ENCODE measurements around the gene ZNF326. TPM values are rescaled to one million over a fixed set of nuclear protein-coding genes. Genes with fewer than 3 reads are reported as not detected.
"Not testable (repeated sequence)": the region's sequence is repeated elsewhere in the genome, so short reads cannot be mapped to it uniquely, and the experiment has no call there.

The ZNF326 gene
- total and polyA plus RNA-seq, 12 donors = 4.1 to 28.3 (median 15.2) TPM

- no peak for TF ChIP-seq POLR2A (IDR thresholded peaks at IDR 0.05)
- TF ChIP-seq, protein P1, sequence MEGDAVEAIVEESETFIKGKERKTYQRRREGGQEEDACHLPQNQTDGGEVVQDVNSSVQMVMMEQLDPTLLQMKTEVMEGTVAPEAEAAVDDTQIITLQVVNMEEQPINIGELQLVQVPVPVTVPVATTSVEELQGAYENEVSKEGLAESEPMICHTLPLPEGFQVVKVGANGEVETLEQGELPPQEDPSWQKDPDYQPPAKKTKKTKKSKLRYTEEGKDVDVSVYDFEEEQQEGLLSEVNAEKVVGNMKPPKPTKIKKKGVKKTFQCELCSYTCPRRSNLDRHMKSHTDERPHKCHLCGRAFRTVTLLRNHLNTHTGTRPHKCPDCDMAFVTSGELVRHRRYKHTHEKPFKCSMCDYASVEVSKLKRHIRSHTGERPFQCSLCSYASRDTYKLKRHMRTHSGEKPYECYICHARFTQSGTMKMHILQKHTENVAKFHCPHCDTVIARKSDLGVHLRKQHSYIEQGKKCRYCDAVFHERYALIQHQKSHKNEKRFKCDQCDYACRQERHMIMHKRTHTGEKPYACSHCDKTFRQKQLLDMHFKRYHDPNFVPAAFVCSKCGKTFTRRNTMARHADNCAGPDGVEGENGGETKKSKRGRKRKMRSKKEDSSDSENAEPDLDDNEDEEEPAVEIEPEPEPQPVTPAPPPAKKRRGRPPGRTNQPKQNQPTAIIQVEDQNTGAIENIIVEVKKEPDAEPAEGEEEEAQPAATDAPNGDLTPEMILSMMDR (IDR thresholded peaks at IDR 0.05) = peak in 4 of 6 experiments; percentile 19 to 38 (median 35)
- Histone ChIP-seq H3K9me3 (replicated peaks in 1 of 3) (no peaks in the 10 kb centered on the region), H3K27ac (no peak overlapping the region), H3K4me1 (replicated peaks in 1 of 2) (no peaks in the 10 kb centered on the region), H3K27me3 (peaks cover 8% of the 10 kb centered on the region), H3K36me3 (replicated peaks in 1 of 2) (no peaks in the 10 kb centered on the region), H3K4me3 (no peak overlapping the region)
- intact Hi-C loops (cut with DNase I) = no loop called here
- 22 to 41% (median 33%) methylated on average over 2 of the region's 2 CpGs for WGBS, 4 donors
- DNase-seq = no peak
Measured at GRCh38 chr1:90045853-90046563, 51.1 kb downstream of the ZNF326 start.

DNA sequence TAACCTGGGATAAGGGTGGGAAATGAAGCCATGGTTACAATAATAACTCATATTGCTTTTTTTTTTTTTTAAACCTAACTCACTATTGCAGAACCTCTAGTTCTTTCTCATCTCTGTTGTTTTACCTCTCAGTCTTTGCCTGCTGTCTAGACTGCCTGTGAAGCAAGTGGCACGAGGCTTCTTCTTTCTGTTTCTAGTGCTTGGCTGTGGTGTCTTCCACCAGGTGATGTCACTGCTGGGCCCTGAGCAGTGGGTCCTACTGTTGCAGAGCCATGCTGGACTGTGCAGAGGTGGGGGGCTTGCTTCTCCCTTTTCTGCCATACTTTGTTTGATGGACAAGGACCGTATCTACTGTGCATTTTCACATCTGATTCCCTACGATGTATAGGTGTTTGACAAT, 51.7 kb downstream of the ZNF326 start:
- H3K4me1 ChIP-seq (replicated peaks in 1 of 2) = no peaks in the 10 kb centered on the region
- no peak overlapping the region for H3K4me3 ChIP-seq
- peaks cover 8% of the 10 kb centered on the region for H3K27me3 ChIP-seq
- no peaks in the 10 kb centered on the region for H3K36me3 ChIP-seq (replicated peaks in 1 of 2)
- H3K9me3 ChIP-seq (replicated peaks in 1 of 3) = no peaks in the 10 kb centered on the region
- TF ChIP-seq POLR2A (IDR thresholded peaks at IDR 0.05) = no peak
- TF ChIP-seq, protein P1 (IDR thresholded peaks at IDR 0.05) = no peak
- H3K27ac ChIP-seq = no peak overlapping the region
- no peak for DNase-seq
- WGBS, 4 donors = 72 to 87% (median 81%) methylated on average over 3 of the region's 3 CpGs
- intact Hi-C loops (cut with DNase I) = no loop called here

DNA sequence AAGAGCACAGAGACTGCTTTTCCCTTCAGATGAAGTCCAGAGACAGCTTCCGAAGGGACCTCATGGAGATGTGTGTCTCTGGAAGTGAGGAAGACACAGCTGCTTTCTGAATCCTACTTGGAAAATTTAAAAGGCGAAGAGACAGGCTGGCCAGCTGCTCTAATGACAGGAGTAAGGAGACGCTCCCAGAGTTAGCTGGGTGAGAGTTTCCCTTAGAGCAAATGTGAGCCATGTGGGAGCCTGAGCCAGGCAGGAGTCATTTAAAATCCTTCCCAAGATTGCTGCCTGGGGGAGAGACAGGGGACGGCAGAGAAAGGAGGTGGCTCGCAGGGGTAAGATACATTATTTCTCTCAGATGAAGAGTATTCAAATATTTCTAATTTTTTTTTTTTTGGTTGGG, 53.1 kb downstream of the ZNF326 start:
- intact Hi-C loops (cut with DNase I) = no loop called here
- Histone ChIP-seq H3K4me1 (replicated peaks in 1 of 2) (no peaks in the 10 kb centered on the region), H3K4me3 (no peak overlapping the region), H3K9me3 (replicated peaks in 1 of 3) (no peaks in the 10 kb centered on the region), H3K27ac (no peak overlapping the region), H3K27me3 (peaks cover 8% of the 10 kb centered on the region), H3K36me3 (replicated peaks in 1 of 2) (no peaks in the 10 kb centered on the region)
- no peak for TF ChIP-seq POLR2A (IDR thresholded peaks at IDR 0.05)
- WGBS, 4 donors = 72 to 89% (median 73%) methylated on average over 5 of the region's 5 CpGs
- no peak for DNase-seq

GRCh38 chr1:90062700-90063643, 68.1 kb downstream of the ZNF326 start:
- H3K4me1 ChIP-seq (replicated peaks in 1 of 2); H3K36me3 ChIP-seq (replicated peaks in 1 of 2); intact Hi-C loops (cut with DNase I); H3K4me3 ChIP-seq; H3K27ac ChIP-seq; H3K9me3 ChIP-seq (replicated peaks in 1 of 3); DNase-seq; H3K27me3 ChIP-seq: not testable (repeated sequence)
- WGBS, 4 donors = 88 to 91% (median 90%) methylated on average over 23 to 27 of the region's 31 CpGs

- intact Hi-C loops (cut with DNase I); H3K9me3 ChIP-seq (replicated peaks in 1 of 3); H3K27ac ChIP-seq; H3K4me3 ChIP-seq; DNase-seq; H3K4me1 ChIP-seq (replicated peaks in 1 of 2); H3K36me3 ChIP-seq (replicated peaks in 1 of 2); H3K27me3 ChIP-seq: not testable (repeated sequence)
- 70 to 87% (median 79%) methylated on average over 6 of the region's 6 CpGs for WGBS, 4 donors
Measured at GRCh38 chr1:90064109-90064508, 69.2 kb downstream of the ZNF326 start.

Measured in adrenal gland (tissue), 12 donors.